ENCODE data around the gene EMC8.

EMC8 gene

GRCh38 chr16:85821390-85822135, 22.2 kb upstream of the EMC8 start:
- H4K20me1 ChIP-seq (ENCODE audit: low read depth, low read length), result no peaks in the 10 kb centered on the region
- no peak for TF ChIP-seq EZH2phosphoT487 (conservative IDR thresholded peaks at IDR 0.05; ENCODE audit: low read length)
- TF ChIP-seq, protein P1, sequence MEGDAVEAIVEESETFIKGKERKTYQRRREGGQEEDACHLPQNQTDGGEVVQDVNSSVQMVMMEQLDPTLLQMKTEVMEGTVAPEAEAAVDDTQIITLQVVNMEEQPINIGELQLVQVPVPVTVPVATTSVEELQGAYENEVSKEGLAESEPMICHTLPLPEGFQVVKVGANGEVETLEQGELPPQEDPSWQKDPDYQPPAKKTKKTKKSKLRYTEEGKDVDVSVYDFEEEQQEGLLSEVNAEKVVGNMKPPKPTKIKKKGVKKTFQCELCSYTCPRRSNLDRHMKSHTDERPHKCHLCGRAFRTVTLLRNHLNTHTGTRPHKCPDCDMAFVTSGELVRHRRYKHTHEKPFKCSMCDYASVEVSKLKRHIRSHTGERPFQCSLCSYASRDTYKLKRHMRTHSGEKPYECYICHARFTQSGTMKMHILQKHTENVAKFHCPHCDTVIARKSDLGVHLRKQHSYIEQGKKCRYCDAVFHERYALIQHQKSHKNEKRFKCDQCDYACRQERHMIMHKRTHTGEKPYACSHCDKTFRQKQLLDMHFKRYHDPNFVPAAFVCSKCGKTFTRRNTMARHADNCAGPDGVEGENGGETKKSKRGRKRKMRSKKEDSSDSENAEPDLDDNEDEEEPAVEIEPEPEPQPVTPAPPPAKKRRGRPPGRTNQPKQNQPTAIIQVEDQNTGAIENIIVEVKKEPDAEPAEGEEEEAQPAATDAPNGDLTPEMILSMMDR (IDR thresholded peaks at IDR 0.05; ENCODE audit: insufficient read depth, low read length, poor library complexity, severe bottlenecking), result peak; percentile 97
- no peaks in the 10 kb centered on the region for H3K36me3 ChIP-seq (ENCODE audit: low read length)
- no peaks in the 10 kb centered on the region for H3K27me3 ChIP-seq (ENCODE audit: low read length)
- no peak overlapping the region for H3K9ac ChIP-seq (ENCODE audit: low read length)
- H3K27ac ChIP-seq (ENCODE audit: low read depth, low read length), result no peak overlapping the region
- H3K4me2 ChIP-seq (ENCODE audit: low read depth, low read length, poor library complexity, severe bottlenecking), result peak overlapping the region; percentile 2
- H3F3A ChIP-seq (ENCODE audit: insufficient read depth), result no peaks in the 10 kb centered on the region
- peak overlapping the region; percentile 55 for H2AFZ ChIP-seq (ENCODE audit: low read depth, low read length, severe bottlenecking)
- no peaks in the 10 kb centered on the region for H3K9me2 ChIP-seq (replicated peaks; ENCODE audit: insufficient read depth, low read length)
- no peaks in the 10 kb centered on the region for H3K9me3 ChIP-seq (ENCODE audit: insufficient read depth, low read length)
- H3K4me3 ChIP-seq (ENCODE audit: insufficient read depth, low read length, poor library complexity, severe bottlenecking), result no peak overlapping the region
- no peaks in the 10 kb centered on the region for H3K79me2 ChIP-seq (ENCODE audit: insufficient read depth, low read length)

- no peak overlapping the region for H2AFZ ChIP-seq (ENCODE audit: low read depth, low read length, severe bottlenecking)
- no peak overlapping the region for H3K9ac ChIP-seq (ENCODE audit: low read length)
- H3K4me2 ChIP-seq (ENCODE audit: low read depth, low read length, poor library complexity, severe bottlenecking), result no peak overlapping the region
- H3F3A ChIP-seq (ENCODE audit: insufficient read depth), result no peaks in the 10 kb centered on the region
- no peaks in the 10 kb centered on the region for H3K9me3 ChIP-seq (ENCODE audit: insufficient read depth, low read length)
- no peaks in the 10 kb centered on the region for H3K27me3 ChIP-seq (ENCODE audit: low read length)
- H3K4me3 ChIP-seq (ENCODE audit: insufficient read depth, low read length, poor library complexity, severe bottlenecking), result no peak overlapping the region
- H3K9me2 ChIP-seq (replicated peaks; ENCODE audit: insufficient read depth, low read length), result no peaks in the 10 kb centered on the region
- H4K20me1 ChIP-seq (ENCODE audit: low read depth, low read length), result no peaks in the 10 kb centered on the region
- no peak overlapping the region for H3K27ac ChIP-seq (ENCODE audit: low read depth, low read length)
- TF ChIP-seq EZH2phosphoT487 (conservative IDR thresholded peaks at IDR 0.05; ENCODE audit: low read length), result no peak
- TF ChIP-seq, protein P1 (IDR thresholded peaks at IDR 0.05; ENCODE audit: insufficient read depth, low read length, poor library complexity, severe bottlenecking), result no peak
- H3K79me2 ChIP-seq (ENCODE audit: insufficient read depth, low read length), result no peaks in the 10 kb centered on the region
- no peaks in the 10 kb centered on the region for H3K36me3 ChIP-seq (ENCODE audit: low read length)
Measured at GRCh38 chr16:85820604-85821372, 21.4 kb upstream of the EMC8 start.

- Histone ChIP-seq H3F3A (ENCODE audit: insufficient read depth) (no peaks in the 10 kb centered on the region), H3K4me2 (ENCODE audit: low read depth, low read length, poor library complexity, severe bottlenecking) (no peak overlapping the region), H2AFZ (ENCODE audit: low read depth, low read length, severe bottlenecking) (no peak overlapping the region), H3K27me3 (ENCODE audit: low read length) (no peaks in the 10 kb centered on the region), H3K9me3 (ENCODE audit: insufficient read depth, low read length) (no peaks in the 10 kb centered on the region), H4K20me1 (ENCODE audit: low read depth, low read length) (no peaks in the 10 kb centered on the region), H3K79me2 (ENCODE audit: insufficient read depth, low read length) (no peaks in the 10 kb centered on the region), H3K9ac (ENCODE audit: low read length) (no peak overlapping the region), H3K36me3 (ENCODE audit: low read length) (no peaks in the 10 kb centered on the region), H3K27ac (ENCODE audit: low read depth, low read length) (no peak overlapping the region), H3K9me2 (replicated peaks; ENCODE audit: insufficient read depth, low read length) (no peaks in the 10 kb centered on the region), H3K4me3 (ENCODE audit: insufficient read depth, low read length, poor library complexity, severe bottlenecking) (no peak overlapping the region)
- TF ChIP-seq EZH2phosphoT487 (conservative IDR thresholded peaks at IDR 0.05; ENCODE audit: low read length), result no peak
- TF ChIP-seq, protein P1 (IDR thresholded peaks at IDR 0.05; ENCODE audit: insufficient read depth, low read length, poor library complexity, severe bottlenecking), result no peak
Measured at GRCh38 chr16:85819771-85820170, 20.4 kb upstream of the EMC8 start.
